Left renal cortex interstitium (tissue), 4 donors: Measurements from ENCODE around the gene CCNH. TPM values are rescaled to one million over a fixed set of nuclear protein-coding genes. Genes with fewer than 3 reads are reported as not detected.

Experiments used
- DNase-seq, 4 donors: peaks; one replicate each; pipeline ENCODE4 v3.0.0-alpha.2; 2013; ENCODE audit warnings: low read depth in 4 of 4, low spot score in 2 of 4, missing footprints in 1 of 4
- polyA plus RNA-seq, 4 donors: library from polyadenylated mRNA; unstranded; fragments of 120-200 nt; gene quantifications; one replicate each; pipeline ENCODE4 v1.2.1, GENCODE V29; 2013; ENCODE audit not compliant: insufficient read length in 4 of 4

Gene CCNH
- polyA plus RNA-seq, result 10 to 100 TPM; 49.4 to 62.3 (median 52.6) TPM

DNA sequence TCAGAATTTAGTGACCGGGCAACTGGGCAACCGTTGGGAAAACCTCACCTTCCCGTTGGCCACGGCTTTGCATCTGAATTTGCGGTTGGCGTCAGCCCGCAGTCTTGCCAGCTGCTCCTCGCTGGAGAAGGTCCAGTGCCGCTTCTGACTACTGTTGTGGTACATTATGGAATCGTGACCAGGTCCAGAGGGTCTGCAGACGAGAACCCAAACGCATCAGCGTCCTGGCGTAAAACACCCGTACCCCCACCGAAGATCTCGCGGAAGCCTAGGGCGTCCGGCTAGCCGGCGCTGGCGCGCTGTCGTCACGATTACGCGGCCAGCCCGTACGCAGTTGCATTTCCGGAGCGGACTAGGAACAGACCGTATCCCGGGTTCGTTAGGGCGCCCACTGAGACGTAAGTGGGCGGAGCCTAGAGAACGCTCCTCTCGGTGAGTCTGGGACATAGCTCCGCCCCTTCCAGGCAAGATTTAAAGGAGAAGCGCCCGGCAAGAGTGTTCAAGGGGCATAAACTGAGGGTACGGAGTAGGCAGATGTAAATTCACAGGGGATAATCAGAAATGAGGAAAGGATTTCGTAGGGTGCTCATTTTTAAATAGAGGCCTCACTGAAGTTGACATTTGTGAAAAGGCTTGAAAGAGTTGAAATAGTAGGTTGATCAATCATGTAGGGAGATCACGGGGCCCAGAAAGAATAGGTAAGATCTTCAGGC lies at the start of gene CCNH:
Gene CCNH, minus strand, starts transcription at position 301 of the 713 bp plus-strand sequence. Its CDS starts 136 bp downstream, at position 165.
- peak; percentile 89 to 99 (median 94) for DNase-seq

DNA sequence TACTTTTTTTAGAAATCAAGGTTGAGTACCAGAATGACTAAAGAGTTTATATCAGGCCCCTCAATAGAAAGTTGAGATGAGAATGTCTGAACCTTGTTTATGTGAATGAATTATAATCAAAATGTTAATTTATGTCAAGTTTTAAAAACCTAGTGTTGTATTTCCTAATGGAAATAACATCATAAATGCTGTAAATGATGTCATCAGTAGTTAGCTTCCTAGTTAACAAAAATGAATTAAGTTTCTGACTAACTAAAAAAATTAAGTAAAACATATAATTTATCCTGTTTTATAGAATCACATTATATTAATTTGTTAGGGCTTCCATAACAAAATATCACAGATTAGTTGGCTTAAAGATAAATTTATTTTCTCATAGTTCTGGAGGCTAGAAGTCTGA lies 45.0 kb upstream of the CCNH start:
- no peak for DNase-seq

DNA sequence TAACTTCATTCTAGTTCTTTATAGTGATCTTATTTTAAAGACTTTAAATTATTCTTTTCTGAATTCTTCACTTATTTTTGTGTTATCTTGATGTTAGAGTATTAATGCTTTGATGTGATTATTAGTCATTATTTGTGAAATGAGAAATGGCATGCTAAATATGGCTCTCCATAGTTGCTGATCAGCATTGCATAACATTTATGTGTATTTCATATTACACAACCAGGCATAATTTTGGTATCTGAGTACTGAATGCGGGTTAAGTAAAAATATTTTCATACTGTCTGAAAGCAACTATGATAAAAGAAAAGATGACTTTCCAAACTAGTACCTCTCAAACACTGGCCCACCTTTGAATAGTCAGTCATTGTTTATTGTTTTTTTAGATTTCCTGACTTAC lies 41.1 kb upstream of the CCNH start:
- DNase-seq, result no peak

DNA sequence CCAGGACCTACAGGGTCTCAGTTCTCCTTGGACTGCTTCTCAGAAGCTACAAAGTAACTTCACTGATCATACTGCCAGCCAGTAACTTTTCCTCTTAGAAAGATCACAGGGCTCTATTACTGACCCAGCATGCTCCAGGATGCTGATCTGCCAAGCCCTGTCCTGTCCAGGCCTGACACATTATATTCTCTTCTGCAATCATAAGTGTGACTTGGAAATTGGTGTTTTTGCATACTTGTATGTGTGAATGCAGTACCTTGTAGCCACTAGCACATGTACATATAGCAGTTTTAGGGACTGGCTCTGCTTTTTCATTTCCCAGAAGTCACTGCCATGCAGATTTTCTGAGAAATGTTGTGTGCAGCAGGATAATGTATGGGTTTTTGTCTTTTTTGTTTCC lies 40.1 kb upstream of the CCNH start:
- no peak for DNase-seq

DNA sequence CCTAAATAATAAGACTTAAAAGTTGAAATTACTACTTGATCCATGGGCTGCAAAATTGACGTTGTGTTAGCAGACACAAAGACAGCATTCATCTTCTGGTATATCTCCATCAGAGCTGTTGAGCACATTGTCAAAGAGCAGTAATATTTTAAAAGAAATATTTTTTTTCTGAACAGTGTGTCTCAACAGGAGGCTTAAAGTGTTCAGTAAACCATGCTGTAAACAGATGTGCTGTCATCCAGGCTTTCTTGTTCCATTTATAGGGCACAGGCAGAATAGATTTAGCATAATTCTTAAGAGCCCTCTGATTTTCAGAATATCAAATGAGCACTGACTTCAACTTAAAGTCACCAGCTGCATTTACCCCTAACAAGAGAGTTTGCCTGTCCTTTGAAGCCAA lies 29.7 kb upstream of the CCNH start:
- no peak for DNase-seq

DNA sequence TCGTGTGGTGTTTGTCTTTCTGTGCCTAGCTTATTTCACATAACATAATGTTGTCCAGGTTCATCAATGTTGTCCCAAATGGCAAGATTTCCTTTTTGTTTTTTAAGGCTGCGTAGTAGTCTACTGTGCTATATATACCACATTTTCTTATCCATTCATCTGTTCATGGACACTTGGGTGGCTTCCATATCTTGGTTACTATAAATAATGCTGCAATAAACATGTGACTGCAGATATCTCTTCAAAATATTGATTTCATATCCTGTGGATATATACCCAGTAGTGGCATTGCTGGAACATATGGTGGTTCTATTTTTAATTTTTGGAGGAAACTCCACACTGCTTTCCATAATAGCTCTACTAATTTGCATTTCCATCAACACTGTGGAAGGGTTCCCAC lies 25.5 kb upstream of the CCNH start:
- DNase-seq, result no peak

DNA sequence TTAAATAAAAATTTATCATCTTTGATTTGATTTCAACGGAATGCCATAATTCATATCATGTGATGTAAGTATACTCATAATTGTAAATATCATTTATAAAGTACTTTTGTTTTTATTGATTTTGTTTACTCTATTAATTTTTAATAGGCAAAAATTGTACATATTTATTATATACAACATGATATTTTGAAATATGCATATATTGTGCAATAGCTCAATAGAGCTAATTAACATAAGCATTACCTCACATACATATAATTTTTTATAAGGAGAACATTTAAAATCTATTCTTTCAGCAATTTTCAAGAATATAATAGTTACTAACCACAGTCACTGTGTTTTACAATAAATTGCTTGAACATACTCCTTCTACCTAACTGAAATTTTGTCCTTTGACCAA lies 25.0 kb upstream of the CCNH start:
- DNase-seq, result no peak

DNA sequence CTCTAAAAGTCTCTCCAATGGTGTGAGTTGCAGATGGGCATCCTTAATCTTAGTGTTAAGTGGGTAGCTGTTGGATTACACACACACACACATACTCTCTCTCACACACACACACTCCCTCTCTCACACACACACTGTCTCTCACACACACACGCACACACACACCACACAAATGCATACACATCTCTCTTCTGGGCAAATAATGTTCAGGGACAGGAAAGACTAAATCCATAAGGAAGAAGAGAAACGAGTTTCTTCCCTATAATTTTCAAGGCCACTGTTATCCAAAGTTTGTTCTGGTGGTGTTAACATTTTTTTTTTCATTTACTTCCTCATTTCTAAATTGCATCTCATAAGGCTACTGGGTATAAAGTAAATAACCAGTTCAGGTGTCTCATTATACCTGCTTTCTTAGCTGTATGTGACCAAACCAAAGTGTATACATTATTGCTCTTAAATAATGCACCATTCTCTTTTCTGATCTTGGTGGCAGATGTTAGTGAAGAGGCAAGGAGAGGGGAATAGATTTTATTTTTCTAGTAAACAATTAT lies 22.5 kb upstream of the CCNH start:
- no peak for DNase-seq

DNA sequence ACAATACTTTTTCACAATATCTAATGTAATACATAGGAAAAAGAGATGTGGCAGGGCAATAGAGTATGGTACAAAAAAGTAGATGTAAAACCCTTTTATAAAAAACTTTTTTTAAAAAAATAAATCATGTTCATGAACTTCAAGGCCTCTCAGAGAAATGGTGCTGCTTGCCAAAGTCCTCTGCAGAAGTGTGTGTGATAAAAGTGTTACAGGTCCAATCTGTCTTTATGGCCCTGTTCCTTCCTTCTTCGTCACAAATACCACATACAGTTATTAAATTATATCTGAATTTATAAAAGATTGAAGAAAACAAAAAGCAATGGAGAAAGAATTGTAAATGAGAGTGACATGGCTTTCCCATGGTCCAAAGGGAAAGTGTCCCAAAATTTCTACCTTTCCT lies 21.7 kb upstream of the CCNH start:
- no peak for DNase-seq

DNA sequence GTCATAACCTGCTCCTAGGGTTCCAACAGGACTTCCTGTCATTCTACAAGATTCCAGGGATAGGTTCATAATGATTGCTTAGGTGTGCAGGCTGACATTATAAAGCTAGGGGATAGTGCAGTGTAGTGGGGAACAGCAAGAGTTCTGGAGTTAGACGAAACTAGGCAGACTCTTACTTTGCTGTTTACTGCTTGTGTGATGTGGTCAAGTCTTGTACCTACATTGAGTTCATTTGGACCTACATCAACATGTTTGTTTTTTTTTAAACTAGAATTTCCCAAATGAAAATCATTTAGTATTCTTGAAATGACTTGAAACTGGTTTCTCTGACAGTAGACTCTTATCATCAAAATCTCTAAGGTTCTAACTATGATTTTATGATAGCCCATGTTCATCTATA lies 21.2 kb upstream of the CCNH start:
- DNase-seq, result no peak

DNA sequence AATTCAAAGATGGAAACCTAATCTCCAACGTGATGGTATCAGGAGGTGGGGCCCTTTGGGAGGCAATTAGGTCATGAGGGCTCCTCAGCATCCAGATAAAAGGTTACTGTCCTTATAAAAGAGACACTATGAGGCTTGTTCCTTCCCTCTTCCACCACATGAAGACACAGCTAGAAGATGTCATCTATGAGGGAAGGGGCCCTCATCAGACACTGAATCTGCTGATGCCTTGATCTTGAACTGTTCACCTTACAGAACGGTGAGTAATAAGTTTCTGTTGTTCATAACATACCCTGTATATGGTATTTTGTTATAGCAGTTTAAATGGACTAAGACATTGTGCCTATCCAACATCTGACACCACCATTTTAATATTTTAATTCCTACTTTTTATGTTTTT lies 19.7 kb upstream of the CCNH start:
- DNase-seq, result no peak

DNA sequence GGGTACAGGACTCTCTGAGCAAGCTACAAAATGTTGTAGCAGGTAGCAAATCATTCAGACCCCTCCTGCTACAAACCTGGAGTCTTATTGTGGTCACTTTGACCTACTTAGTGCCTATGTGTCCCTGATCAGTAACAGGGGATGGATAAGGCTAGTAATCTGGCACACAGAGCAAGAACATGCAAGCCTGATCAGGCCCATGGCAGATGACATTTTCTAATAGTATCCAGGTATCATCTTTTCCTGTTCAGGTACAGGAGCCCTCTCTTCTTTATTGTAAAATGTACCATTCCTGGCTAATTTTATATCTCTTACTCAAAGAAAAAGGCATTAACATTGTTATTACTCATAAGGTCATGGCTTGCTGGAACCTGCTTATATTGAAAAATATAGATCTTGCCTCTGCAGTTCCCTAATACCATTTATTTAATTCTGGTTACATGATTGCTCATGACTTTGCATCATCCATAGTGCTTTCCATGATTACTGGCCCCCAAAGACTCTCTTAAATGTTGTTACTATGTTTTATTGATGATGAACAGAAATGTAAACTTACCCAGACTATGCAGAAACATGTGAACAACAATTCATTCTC lies 18.2 kb upstream of the CCNH start:
- DNase-seq, result no peak

DNA sequence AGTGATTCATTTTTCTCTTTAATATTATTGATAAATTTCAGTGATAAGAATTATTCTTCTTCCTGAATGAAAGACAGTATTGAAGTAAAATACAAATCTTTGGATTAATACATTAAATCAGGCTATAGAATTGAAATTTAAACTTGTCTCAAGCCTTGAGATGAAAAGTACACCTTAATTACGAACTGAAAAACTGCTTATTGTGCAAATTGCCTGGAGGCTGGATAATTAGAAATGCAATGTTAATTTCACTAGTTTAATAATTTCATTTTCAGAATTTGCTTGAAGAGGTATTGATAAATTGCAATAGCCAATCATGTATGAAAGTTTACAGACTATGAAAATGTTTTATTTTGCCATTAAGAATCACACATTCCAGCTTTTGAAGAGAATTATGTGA lies 11.0 kb upstream of the CCNH start:
- no peak for DNase-seq

DNA sequence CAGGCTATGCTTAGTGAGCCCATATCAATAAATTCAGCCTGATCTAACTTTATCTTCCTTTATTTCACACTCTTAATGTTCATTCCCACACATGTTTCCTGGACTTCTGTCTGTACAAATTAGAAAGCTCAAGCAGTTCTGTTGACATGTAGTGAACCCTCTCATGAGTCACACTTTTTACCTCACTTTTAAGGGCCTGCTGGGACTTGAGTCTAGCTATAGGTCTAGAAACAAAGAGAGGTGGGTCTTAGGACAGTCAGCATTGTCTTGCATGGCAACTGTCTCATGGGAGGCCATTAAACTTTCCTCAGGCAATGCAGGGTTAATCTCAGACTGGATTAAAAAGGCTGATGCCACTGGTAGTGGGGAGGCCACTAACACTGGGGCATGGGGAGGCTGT lies 8.6 kb upstream of the CCNH start:
- DNase-seq, result no peak

DNA sequence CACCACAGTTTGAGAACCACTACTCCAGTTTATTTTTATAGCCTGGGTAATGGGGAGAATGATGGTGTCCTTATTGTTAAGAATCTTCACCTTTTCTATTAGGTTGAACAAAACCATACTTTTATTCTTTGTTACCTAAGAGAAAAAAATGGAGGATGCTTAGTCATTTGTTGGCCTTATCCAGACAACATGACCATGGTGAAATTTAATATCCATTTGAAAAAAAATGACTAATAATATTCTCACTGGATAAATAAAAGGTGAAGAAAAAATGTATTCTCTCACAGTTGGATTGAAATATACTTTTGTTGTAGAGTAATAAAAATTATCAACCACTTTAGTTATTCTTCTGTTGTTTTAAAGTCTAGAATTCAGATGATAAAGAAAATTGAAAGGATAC lies 5.8 kb upstream of the CCNH start:
- no peak for DNase-seq

DNA sequence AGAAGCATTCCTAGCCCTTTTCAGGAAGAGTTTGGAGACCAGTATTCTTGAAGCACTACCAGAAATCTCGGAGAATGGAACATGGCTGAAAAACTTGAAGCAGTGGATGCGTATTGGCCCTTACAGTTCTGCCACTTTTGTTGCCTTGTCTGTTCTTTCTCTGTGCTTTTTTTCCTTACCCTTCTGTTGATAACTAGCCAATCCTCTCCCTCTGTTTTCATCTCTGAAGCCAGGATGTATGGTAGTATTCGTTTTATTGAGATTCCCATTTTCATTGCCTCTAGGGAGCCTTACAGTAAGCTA lies 564 bp upstream of the CCNH start:
- DNase-seq, result no peak

DNA sequence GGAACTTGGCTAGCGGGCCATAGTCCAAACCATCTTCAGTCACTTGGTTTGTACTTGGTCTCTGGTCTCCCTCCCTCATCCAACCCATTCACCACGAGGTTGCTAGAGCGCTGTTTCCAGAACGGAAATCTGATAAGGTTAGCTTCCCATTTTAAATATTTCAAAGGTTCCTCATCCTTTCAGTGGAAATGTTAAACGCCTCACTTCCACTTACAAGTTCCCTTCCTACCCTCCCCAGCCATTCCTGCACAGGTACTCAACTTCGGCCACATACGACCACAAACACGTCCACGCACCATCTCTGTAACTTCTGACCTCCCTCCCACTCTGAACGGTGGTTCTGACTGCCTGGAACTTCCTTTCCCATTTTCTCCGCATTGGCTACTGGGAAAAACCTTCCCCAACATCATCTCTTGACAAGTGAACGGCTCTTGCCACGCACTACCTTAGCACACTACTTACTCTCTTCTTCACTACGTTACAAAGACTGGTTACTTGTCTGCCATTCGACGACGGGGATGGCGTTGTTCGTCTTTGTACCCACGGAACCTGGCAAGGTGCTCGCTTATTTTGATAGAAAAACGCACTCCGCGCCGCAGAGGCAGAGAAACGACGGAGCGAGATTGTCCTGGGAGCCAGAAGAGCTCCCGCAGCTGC lies 629 bp downstream of the CCNH start:
- peak in 3 of 4 donors; percentile 20 to 29 (median 28) for DNase-seq

DNA sequence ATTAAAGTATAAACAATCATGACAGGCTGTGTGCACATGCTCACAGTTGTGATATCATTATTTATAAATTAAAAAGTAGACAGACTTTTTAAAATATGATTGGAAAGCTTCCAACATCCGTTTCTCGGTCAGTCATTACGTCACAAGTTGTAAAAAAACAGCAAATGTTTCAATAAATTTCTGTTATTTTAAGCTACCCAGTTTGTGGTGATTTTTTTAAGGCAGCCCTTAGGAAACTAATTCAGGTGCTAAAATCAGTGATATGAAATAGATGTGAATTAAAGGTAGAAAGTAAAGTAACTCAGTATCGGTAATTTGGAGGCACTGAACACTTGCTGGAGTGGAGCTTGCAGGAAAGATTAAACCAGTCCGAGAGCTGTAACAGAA lies 1.2 kb downstream of the CCNH start:
- peak in 1 of 4 donors; percentile 3 for DNase-seq

DNA sequence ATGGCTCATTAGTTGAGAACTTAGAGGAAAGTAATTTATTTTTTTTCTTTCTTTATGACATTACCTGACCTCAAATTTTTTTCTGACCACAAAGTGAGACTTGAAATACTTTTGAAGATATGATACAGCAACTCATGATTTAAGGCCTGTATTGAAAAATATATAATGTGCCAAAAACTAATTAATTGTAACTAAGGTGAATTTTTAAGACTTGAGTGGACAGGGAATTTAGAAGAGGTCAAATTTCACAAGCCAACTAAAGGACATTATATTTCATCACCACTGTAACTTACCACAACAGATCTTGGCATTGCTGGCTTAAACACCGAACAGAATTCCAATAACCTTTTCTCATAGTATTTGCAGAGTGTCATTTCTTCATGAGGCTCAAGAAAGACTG lies 1.8 kb downstream of the CCNH start:
- no peak for DNase-seq

DNA sequence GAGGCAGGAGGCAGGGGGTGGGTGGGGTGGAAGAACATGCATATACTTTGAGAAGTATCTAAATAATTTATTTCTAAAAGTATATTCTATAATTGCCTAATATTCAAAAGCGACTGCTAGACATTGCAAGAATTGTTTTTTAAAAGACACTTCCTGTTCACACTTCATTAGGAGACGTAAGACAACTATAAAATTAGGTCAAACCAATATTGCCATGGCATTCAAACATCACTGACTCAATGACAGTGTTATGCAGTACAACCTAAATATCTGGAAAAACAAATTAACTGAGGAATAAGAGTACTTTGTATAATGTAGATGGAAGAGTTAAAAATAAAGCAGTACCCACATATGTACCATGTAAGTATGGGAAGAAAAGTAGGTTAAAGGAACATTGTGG lies 4.5 kb downstream of the CCNH start:
- no peak for DNase-seq

DNA sequence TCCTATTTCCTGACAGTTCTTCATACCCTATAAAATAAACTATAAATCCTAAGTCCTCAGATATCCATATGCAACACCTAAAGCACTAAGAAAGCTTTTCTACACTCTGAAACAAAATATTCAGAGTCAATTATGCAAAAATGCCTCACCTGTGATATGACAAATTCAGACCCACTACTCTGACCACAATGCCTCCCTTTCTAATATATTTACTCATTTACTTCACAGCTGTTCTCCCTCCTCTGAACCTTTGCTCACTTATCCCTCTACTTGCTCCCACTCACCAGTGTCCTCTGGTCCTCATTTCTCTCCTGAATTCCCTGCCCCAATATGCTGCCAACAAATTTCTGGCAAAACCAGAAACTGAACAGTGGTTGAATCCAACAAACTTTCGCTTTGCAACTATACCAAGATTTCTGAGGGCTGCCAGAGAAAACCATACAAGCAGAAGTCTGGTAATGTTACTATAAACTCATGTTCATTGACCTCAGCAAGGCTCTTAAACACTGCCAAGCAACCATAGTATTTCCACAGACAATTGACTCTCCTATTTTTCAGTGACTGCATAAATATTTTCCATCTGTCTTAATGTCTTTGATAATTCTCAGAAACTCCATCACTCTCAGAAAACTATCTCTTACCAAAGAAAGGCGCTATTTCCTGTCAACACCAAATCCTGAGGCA lies 7.1 kb downstream of the CCNH start:
- DNase-seq, result no peak
